ENCODE data around the gene IL6R. TPM values are rescaled to one million over a fixed set of nuclear protein-coding genes. Genes with fewer than 3 reads are reported as not detected.

IL6R gene
- total and polyA plus RNA-seq, 2 experiments from 2014 or later: 35.1 to 38.5 TPM

DNA sequence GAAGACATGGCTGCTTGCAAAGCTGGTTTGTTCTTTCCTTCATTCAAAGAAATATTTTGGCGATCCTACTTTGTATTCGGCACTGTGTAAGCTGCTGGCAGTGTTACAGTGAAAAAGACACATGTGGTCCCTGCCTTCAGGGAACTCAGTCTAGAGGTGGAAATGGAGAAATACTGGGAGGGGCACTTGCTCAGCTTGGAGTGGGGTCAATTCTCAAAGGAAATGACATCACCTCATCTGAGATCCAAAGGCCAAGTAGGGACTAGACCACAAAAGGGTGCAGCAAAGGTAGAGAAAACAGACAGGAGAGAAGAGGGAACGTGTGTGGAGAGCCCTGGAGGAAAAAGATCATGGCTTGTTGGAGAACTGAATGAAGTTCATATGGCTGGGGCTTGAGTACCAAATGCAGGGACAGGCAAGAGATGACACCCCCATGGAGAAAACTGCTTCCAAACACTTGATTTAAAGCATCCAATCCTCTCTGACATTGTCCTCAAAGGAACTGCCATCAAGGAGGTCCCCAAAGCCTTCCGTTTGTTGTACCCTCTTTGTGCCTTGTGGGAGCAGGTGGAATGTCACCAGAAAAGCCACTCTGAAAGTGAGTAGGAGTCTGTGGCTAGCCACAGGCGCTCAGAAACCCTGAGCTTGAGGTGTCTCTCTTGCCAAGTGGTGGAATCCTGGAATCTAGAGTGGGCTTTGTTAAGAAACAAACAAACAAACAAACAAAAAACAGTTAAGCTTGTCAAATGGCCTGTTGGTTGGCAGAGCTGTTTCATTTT lies 48.6 kb downstream of the IL6R start:
- TF ChIP-seq EZH2phosphoT487 (IDR thresholded peaks at IDR 0.05; ENCODE audit: low read depth, severe bottlenecking, unreplicated experiment): no peak
- no peak for TF ChIP-seq EZH2 (IDR thresholded peaks at IDR 0.05; ENCODE audit: borderline replicate concordance)
- TF ChIP-seq, protein P1, sequence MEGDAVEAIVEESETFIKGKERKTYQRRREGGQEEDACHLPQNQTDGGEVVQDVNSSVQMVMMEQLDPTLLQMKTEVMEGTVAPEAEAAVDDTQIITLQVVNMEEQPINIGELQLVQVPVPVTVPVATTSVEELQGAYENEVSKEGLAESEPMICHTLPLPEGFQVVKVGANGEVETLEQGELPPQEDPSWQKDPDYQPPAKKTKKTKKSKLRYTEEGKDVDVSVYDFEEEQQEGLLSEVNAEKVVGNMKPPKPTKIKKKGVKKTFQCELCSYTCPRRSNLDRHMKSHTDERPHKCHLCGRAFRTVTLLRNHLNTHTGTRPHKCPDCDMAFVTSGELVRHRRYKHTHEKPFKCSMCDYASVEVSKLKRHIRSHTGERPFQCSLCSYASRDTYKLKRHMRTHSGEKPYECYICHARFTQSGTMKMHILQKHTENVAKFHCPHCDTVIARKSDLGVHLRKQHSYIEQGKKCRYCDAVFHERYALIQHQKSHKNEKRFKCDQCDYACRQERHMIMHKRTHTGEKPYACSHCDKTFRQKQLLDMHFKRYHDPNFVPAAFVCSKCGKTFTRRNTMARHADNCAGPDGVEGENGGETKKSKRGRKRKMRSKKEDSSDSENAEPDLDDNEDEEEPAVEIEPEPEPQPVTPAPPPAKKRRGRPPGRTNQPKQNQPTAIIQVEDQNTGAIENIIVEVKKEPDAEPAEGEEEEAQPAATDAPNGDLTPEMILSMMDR (IDR thresholded peaks at IDR 0.05; ENCODE audit: poor library complexity): no peak
- Histone ChIP-seq H3K27ac (no peak overlapping the region), H3K9me2 (replicated peaks; ENCODE audit: insufficient read depth) (no peaks in the 10 kb centered on the region), H3K4me3 (no peak overlapping the region), H4K20me1 (ENCODE audit: insufficient read depth, poor library complexity, severe bottlenecking) (no peaks in the 10 kb centered on the region), H3K4me1 (ENCODE audit: insufficient read depth) (no peaks in the 10 kb centered on the region), H3K4me2 (no peak overlapping the region), H2AFZ (no peak overlapping the region), H3K36me3 (replicated peaks; ENCODE audit: insufficient read depth, low read depth) (no peaks in the 10 kb centered on the region), H3K27me3 (no peaks in the 10 kb centered on the region), H3K9me3 (ENCODE audit: low read depth) (no peaks in the 10 kb centered on the region), H3K79me2 (no peaks in the 10 kb centered on the region)
- DNase-seq (ENCODE audit: low spot score): no peak
- WGBS (ENCODE audit: low lambda C conversion rate, missing lambda C conversion rate): 84% methylated on average over 5 of the region's 5 CpGs

DNA sequence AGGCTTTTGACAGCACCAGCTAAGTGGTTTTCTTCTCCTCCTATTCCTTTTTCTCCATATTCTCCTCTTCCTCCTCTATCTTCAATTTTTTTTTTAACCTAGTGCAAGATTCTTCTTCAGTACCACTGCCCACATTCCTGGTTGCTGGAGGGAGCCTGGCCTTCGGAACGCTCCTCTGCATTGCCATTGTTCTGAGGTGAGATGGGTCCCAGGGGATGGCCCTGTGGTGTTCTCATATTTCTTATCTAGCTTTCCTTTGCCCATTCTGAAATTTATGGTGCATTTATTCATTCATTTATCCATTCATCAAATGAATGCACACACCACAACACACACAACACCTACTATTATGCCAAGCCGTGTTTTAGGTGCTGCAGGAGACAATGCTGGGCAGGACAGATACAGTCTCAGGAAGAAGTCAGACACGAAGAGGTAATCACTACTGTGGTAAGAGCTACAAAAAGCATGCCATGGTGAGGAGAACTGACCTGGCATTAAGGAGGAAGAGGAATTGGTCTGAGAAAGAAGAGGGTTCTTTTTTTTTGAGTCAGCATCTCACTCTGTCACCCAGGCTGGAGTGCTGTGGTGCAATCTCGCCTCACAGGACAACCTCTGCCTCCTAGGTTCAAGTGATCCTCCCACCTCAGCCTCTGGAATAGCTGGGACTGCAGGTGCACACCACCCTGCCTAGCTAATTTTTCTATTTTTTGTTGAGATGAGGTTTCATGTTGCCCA lies 49.4 kb downstream of the IL6R start:
- no peak for DNase-seq (ENCODE audit: low spot score)
- 88% methylated on average over 5 of the region's 5 CpGs for WGBS (ENCODE audit: low lambda C conversion rate, missing lambda C conversion rate)
- H4K20me1 ChIP-seq (ENCODE audit: insufficient read depth, poor library complexity, severe bottlenecking): no peaks in the 10 kb centered on the region
- no peak overlapping the region for H3K27ac ChIP-seq
- no peak for TF ChIP-seq EZH2phosphoT487 (IDR thresholded peaks at IDR 0.05; ENCODE audit: low read depth, severe bottlenecking, unreplicated experiment)
- TF ChIP-seq EZH2 (IDR thresholded peaks at IDR 0.05; ENCODE audit: borderline replicate concordance): no peak
- TF ChIP-seq, protein P1 (IDR thresholded peaks at IDR 0.05; ENCODE audit: poor library complexity): no peak
- no peaks in the 10 kb centered on the region for H3K79me2 ChIP-seq
- H3K4me3 ChIP-seq: no peak overlapping the region
- H3K9me3 ChIP-seq (ENCODE audit: low read depth): no peaks in the 10 kb centered on the region
- no peaks in the 10 kb centered on the region for H3K27me3 ChIP-seq
- H3K36me3 ChIP-seq (replicated peaks; ENCODE audit: insufficient read depth, low read depth): no peaks in the 10 kb centered on the region
- H3K9me2 ChIP-seq (replicated peaks; ENCODE audit: insufficient read depth): no peaks in the 10 kb centered on the region
- H3K4me1 ChIP-seq (ENCODE audit: insufficient read depth): no peaks in the 10 kb centered on the region
- no peak overlapping the region for H2AFZ ChIP-seq
- no peak overlapping the region for H3K4me2 ChIP-seq

DNA sequence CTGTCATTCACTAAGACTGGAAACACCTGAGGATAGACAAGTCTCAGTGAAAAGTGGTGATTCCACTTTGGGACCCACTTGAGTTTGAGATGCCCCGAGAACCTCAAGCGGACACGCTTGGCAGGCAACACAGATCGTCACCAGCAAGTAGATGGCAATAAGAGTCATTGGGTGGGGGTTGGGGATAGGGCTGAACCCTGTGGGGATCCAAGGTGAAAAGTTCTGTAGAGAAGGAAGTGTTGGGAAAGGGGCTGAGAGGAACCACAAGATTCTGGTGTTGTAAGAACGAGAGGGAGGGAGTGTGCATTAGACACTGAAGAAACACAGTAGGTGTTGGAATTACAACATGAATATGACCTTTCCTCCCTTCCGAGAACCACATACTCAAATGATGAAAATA lies 51.5 kb downstream of the IL6R start:
- H3K4me3 ChIP-seq: no peak overlapping the region
- H4K20me1 ChIP-seq (ENCODE audit: insufficient read depth, poor library complexity, severe bottlenecking): no peaks in the 10 kb centered on the region
- H3K9me2 ChIP-seq (replicated peaks; ENCODE audit: insufficient read depth): no peaks in the 10 kb centered on the region
- 93% methylated on average over 6 of the region's 6 CpGs for WGBS (ENCODE audit: low lambda C conversion rate, missing lambda C conversion rate)
- no peak overlapping the region for H2AFZ ChIP-seq
- no peak for TF ChIP-seq EZH2phosphoT487 (IDR thresholded peaks at IDR 0.05; ENCODE audit: low read depth, severe bottlenecking, unreplicated experiment)
- no peak for TF ChIP-seq EZH2 (IDR thresholded peaks at IDR 0.05; ENCODE audit: borderline replicate concordance)
- TF ChIP-seq, protein P1 (IDR thresholded peaks at IDR 0.05; ENCODE audit: poor library complexity): no peak
- DNase-seq (ENCODE audit: low spot score): no peak
- H3K79me2 ChIP-seq: no peaks in the 10 kb centered on the region
- H3K36me3 ChIP-seq (replicated peaks; ENCODE audit: insufficient read depth, low read depth): no peaks in the 10 kb centered on the region
- no peaks in the 10 kb centered on the region for H3K27me3 ChIP-seq
- no peak overlapping the region for H3K27ac ChIP-seq
- H3K4me1 ChIP-seq (ENCODE audit: insufficient read depth): no peaks in the 10 kb centered on the region
- no peak overlapping the region for H3K4me2 ChIP-seq
- no peaks in the 10 kb centered on the region for H3K9me3 ChIP-seq (ENCODE audit: low read depth)
